C4-2B (cell line): ENCODE results near the gene TRIM42.

Experiments used
- ZFX ChIP-seq: fragments of 450-650 bp; IDR thresholded peaks from 2 replicates; pipeline ENCODE4 v1.6.1; 2017
- TF ChIP-seq, protein P1 (sequence below): fragments of 450-650 bp; conservative IDR thresholded peaks from 2 replicates; pipeline ENCODE4 v1.5.1; 2017; ENCODE audit warnings: mild to moderate bottlenecking

DNA sequence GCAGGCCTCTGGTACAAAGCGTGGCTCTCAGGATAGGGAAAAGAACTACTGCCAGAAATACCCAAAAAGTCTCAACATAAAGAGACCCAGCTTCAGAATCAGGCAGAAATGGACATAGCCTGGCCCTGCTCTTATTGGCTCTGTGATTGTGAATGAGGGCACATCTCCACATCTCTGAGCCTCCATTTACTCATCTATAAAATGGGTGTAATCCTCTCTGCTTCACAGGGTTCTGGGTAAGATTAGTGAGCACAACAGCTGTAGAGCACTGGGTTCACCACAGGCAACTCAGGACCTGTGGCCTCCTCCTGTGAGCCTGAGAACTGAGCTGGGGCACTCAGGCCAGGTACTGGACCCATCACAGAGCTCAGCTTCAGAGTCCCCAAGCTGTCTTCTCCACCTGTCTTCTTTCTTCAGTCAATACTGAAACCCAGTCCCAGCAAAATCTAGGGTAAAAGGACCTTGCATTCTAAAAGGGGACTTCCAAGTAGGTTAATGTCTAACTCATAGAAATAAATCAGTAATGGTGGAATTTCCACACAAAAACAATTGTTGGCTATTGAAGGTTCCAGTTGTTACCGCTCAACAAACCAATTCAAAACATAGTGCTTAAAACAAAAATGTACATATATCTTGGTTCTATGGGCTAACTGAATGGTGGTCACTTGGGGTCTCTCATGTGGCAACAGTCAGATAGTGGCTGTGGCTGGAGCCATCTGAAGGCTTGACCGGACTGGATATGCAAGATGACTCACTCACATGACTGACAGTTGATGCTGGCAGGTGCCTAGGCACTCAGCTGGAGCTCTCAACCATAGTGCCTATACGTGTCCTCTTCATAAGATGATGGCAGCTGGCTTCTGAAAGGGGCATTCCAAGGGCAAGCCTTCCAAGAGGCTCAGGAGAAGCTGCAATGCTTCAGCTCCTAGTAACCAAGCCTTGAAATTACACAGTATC, 47.3 kb downstream of the TRIM42 start:
- TF ChIP-seq, protein P1, sequence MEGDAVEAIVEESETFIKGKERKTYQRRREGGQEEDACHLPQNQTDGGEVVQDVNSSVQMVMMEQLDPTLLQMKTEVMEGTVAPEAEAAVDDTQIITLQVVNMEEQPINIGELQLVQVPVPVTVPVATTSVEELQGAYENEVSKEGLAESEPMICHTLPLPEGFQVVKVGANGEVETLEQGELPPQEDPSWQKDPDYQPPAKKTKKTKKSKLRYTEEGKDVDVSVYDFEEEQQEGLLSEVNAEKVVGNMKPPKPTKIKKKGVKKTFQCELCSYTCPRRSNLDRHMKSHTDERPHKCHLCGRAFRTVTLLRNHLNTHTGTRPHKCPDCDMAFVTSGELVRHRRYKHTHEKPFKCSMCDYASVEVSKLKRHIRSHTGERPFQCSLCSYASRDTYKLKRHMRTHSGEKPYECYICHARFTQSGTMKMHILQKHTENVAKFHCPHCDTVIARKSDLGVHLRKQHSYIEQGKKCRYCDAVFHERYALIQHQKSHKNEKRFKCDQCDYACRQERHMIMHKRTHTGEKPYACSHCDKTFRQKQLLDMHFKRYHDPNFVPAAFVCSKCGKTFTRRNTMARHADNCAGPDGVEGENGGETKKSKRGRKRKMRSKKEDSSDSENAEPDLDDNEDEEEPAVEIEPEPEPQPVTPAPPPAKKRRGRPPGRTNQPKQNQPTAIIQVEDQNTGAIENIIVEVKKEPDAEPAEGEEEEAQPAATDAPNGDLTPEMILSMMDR = no peak
- no peak for TF ChIP-seq ZFX
